Stimulated activated CD4-positive, alpha-beta T cell treated with anti-CD3 and anti-CD28 coated beads, Interleukin-12 subunit alpha, Interleukin-12 subunit beta, amount 100 ng/mL, for 24 hours (primary cell): ENCODE results near the gene TMEM132D.
"Not testable (repeated sequence)": the region's sequence is repeated elsewhere in the genome, so short reads cannot be mapped to it uniquely, and the experiment has no call there.

Experiments used
- DNase-seq, 2 experiments: peaks; one replicate each; pipeline ENCODE4 v3.0.0-alpha.2; 2020; ENCODE audit warnings: low read depth in 2 of 2

The TMEM132D gene

GRCh38 chr12:129245769-129246168 is 658.1 kb downstream of the TMEM132D start:
- DNase-seq: no peak

GRCh38 chr12:129241852-129242251 is 662.0 kb downstream of the TMEM132D start:
- no peak for DNase-seq

GRCh38 chr12:129237881-129238280 is 665.9 kb downstream of the TMEM132D start:
- no peak for DNase-seq

- DNase-seq: no peak
Observed at GRCh38 chr12:129234209-129234608, 669.6 kb downstream of the TMEM132D start.

GRCh38 chr12:129231491-129231890 is 672.3 kb downstream of the TMEM132D start:
- no peak for DNase-seq

GRCh38 chr12:129230995-129231394 is 672.8 kb downstream of the TMEM132D start:
- no peak for DNase-seq

GRCh38 chr12:129226851-129227250 is 677.0 kb downstream of the TMEM132D start:
- DNase-seq: no peak

- no peak for DNase-seq
Observed at GRCh38 chr12:129226005-129226404, 677.8 kb downstream of the TMEM132D start.

GRCh38 chr12:129215556-129215955 is 688.3 kb downstream of the TMEM132D start:
- no peak for DNase-seq

GRCh38 chr12:129213551-129213950 is 690.3 kb downstream of the TMEM132D start:
- DNase-seq: no peak

GRCh38 chr12:129211862-129212630 is 691.8 kb downstream of the TMEM132D start:
- DNase-seq: no peak

GRCh38 chr12:129208566-129208965 is 695.3 kb downstream of the TMEM132D start:
- DNase-seq: no peak

- DNase-seq: no peak
Observed at GRCh38 chr12:129207084-129207483, 696.7 kb downstream of the TMEM132D start.

GRCh38 chr12:129203456-129203855 is 700.4 kb downstream of the TMEM132D start:
- no peak for DNase-seq

GRCh38 chr12:129202109-129202814 is 701.6 kb downstream of the TMEM132D start:
- no peak for DNase-seq

GRCh38 chr12:129201029-129201428 is 702.8 kb downstream of the TMEM132D start:
- no peak for DNase-seq

- no peak for DNase-seq
Observed at GRCh38 chr12:129200576-129200975, 703.2 kb downstream of the TMEM132D start.

GRCh38 chr12:129196927-129197326 is 706.9 kb downstream of the TMEM132D start:
- DNase-seq: no peak

- DNase-seq: no peak
Observed at GRCh38 chr12:129195081-129195480, 708.7 kb downstream of the TMEM132D start.

GRCh38 chr12:129193263-129193871 is 710.5 kb downstream of the TMEM132D start:
- peak in 1 of 2 experiments; percentile 29 for DNase-seq

- no peak for DNase-seq
Observed at GRCh38 chr12:129190827-129191226, 713.0 kb downstream of the TMEM132D start.

- not testable (repeated sequence) for DNase-seq
Observed at GRCh38 chr12:129189879-129190278, 713.9 kb downstream of the TMEM132D start.

GRCh38 chr12:129186952-129187351 is 716.9 kb downstream of the TMEM132D start:
- no peak for DNase-seq
